HG02981 (cell line): ENCODE results near the gene PRKCE.
A peak's percentile ranks its signal among the peaks of the same experiment; 100 is the strongest.

ENCODE experiments used
- ATAC-seq: cut with Tn5 transposase; IDR thresholded peaks from one replicate; pipeline ENCODE4 v1.9.1; 2021; ENCODE audit warnings: mild to moderate bottlenecking, moderate library complexity; ENCODE audit not compliant: unreplicated experiment

PRKCE gene

GRCh38 chr2:45651415-45652089, at the start of gene PRKCE:
Gene PRKCE, plus strand, starts transcription at chr2:45651675.
- peak; percentile 21 for ATAC-seq

- no peak for ATAC-seq
These were observed 48.9 kb upstream of the PRKCE start for GRCh38 chr2:45602624-45603023.

GRCh38 chr2:45605116-45605515, 46.4 kb upstream of the PRKCE start:
- ATAC-seq: no peak

- ATAC-seq: no peak
These were observed 44.7 kb upstream of the PRKCE start for GRCh38 chr2:45606796-45607195.

- ATAC-seq: no peak
These were observed 43.8 kb upstream of the PRKCE start for GRCh38 chr2:45607701-45608100.

GRCh38 chr2:45610281-45611019, 41.0 kb upstream of the PRKCE start:
- peak; percentile 33 for ATAC-seq

- peak; percentile 88 for ATAC-seq
These were observed 40.2 kb upstream of the PRKCE start, which contains the start of gene SRBD1 for GRCh38 chr2:45611020-45611859. Gene SRBD1, minus strand, starts transcription at chr2:45611267. Its CDS starts 5,826 bp downstream, at chr2:45605441.

- ATAC-seq: no peak
These were observed 39.2 kb upstream of the PRKCE start for GRCh38 chr2:45612285-45612684.

- no peak for ATAC-seq
These were observed 38.7 kb upstream of the PRKCE start for GRCh38 chr2:45612731-45613130.

GRCh38 chr2:45614330-45614729, 37.1 kb upstream of the PRKCE start:
- no peak for ATAC-seq

- no peak for ATAC-seq
These were observed 36.5 kb upstream of the PRKCE start for GRCh38 chr2:45614871-45615415.

- ATAC-seq: no peak
These were observed 34.6 kb upstream of the PRKCE start for GRCh38 chr2:45616658-45617411.

- ATAC-seq: no peak
These were observed 34.0 kb upstream of the PRKCE start for GRCh38 chr2:45617496-45617895.

- no peak for ATAC-seq
These were observed 29.0 kb upstream of the PRKCE start for GRCh38 chr2:45622336-45623075.

- ATAC-seq: no peak
These were observed 28.4 kb upstream of the PRKCE start for GRCh38 chr2:45623098-45623497.

- no peak for ATAC-seq
These were observed 25.7 kb upstream of the PRKCE start for GRCh38 chr2:45625824-45626223.

GRCh38 chr2:45626387-45627221, 24.9 kb upstream of the PRKCE start:
- no peak for ATAC-seq

- no peak for ATAC-seq
These were observed 23.6 kb upstream of the PRKCE start for GRCh38 chr2:45627911-45628310.

GRCh38 chr2:45629971-45630370, 21.5 kb upstream of the PRKCE start:
- ATAC-seq: no peak
